HEK293 (cell line): ENCODE results near the gene WNK3.
A peak's percentile ranks its signal among the peaks of the same experiment; 100 is the strongest.

Experiments
- CTCF ChIA-PET: fragments of 350-600 bp; formaldehyde crosslinking; extraction: SDS; loops from one replicate; lab custom pipeline; 2021; ENCODE audit warnings: antibody characterized with exemption; lab: Yijun Ruan, JAX
- POLR2A ChIA-PET: fragments of 300-600 bp; formaldehyde crosslinking; extraction: SDS; loops from one replicate; lab custom pipeline; 2020; ENCODE audit warnings: antibody characterized with exemption, inconsistent platforms; lab: Yijun Ruan, JAX
- H3K27ac ChIP-seq: fragments of 200-500 bp; sonication (Bioruptor generic); 2 replicates; pipeline ENCODE4 v1.5.1; 2014; ENCODE audit warnings: low read depth, low read length, control low read depth, inconsistent platforms; ENCODE audit errors: extremely low read depth
- H3K36me3 ChIP-seq, 2 experiments: fragments of 200-500 bp in 1 of 2; sonication (Bioruptor generic) in 1 of 2; 1 replicate in 1 of 2; 2 replicates in 1 of 2; pipeline ENCODE4 v1.5.1; 2014 to 2017; ENCODE audit warnings: inconsistent platforms in 2 of 2, low read length in 2 of 2; ENCODE audit not compliant: control insufficient read depth in 2 of 2, insufficient read depth in 1 of 2
- H3K4me1 ChIP-seq: fragments of 200-500 bp; sonication (Bioruptor generic); 2 replicates; pipeline ENCODE4 v1.5.1; 2014; ENCODE audit warnings: mild to moderate bottlenecking, low read length, inconsistent platforms; ENCODE audit not compliant: control insufficient read depth, insufficient read depth
- H3K4me3 ChIP-seq: 2 replicates; pipeline ENCODE4 v1.5.1; 2011; ENCODE audit warnings: low read depth, mild to moderate bottlenecking, control low read depth, low read length, moderate library complexity
- H3K9me3 ChIP-seq: fragments of 200-500 bp; sonication (Bioruptor generic); 2 replicates; pipeline ENCODE4 v1.5.1; 2014; ENCODE audit warnings: low read depth, low read length, inconsistent platforms; ENCODE audit not compliant: control insufficient read depth, insufficient read depth
- ATF2 ChIP-seq: fragments of 450-650 bp; formaldehyde crosslinking; IDR thresholded peaks from 2 replicates; pipeline ENCODE4 v1.5.1; 2016; ENCODE audit warnings: missing biosample characterization, missing genetic modification characterization, low read depth
- IKZF3 ChIP-seq: fragments of 450-650 bp; IDR thresholded peaks from 2 replicates; pipeline ENCODE4 v1.5.0; 2018; ENCODE audit warnings: missing biosample characterization, mild to moderate bottlenecking, missing genetic modification characterization, moderate library complexity
- KLF16 ChIP-seq: fragments of 450-650 bp; formaldehyde crosslinking; IDR thresholded peaks from 2 replicates; pipeline ENCODE4 v1.5.1; 2017; ENCODE audit warnings: missing biosample characterization, missing genetic modification characterization
- OSR2 ChIP-seq: fragments of 450-650 bp; formaldehyde crosslinking; IDR thresholded peaks from 2 replicates; pipeline ENCODE4 v1.5.1; 2016; ENCODE audit warnings: missing biosample characterization, missing genetic modification characterization
- REPIN1 ChIP-seq: fragments of 450-650 bp; formaldehyde crosslinking; IDR thresholded peaks from 2 replicates; pipeline ENCODE4 v1.5.1; 2017; ENCODE audit warnings: missing biosample characterization, missing genetic modification characterization, low read depth
- ZNF148 ChIP-seq: fragments of 450-650 bp; formaldehyde crosslinking; IDR thresholded peaks from 2 replicates; pipeline ENCODE4 v1.5.0; 2017; ENCODE audit warnings: missing biosample characterization, missing genetic modification characterization, borderline replicate concordance
- ZNF174 ChIP-seq: fragments of 450-650 bp; formaldehyde crosslinking; IDR thresholded peaks from 2 replicates; pipeline ENCODE4 v1.5.0; 2017; ENCODE audit warnings: missing biosample characterization, mild to moderate bottlenecking, missing genetic modification characterization
- ZNF184 ChIP-seq: fragments of 450-650 bp; IDR thresholded peaks from 2 replicates; pipeline ENCODE4 v1.5.1; 2018; ENCODE audit warnings: missing biosample characterization, mild to moderate bottlenecking, missing genetic modification characterization
- ZNF211 ChIP-seq: fragments of 450-650 bp; formaldehyde crosslinking; IDR thresholded peaks from 2 replicates; pipeline ENCODE4 v1.5.1; 2016; ENCODE audit warnings: low read depth, missing biosample characterization, missing genetic modification characterization
- ZNF223 ChIP-seq: fragments of 450-650 bp; formaldehyde crosslinking; IDR thresholded peaks from 2 replicates; pipeline ENCODE4 v1.5.1; 2016; ENCODE audit warnings: missing biosample characterization, missing genetic modification characterization
- ZNF624 ChIP-seq: fragments of 450-650 bp; formaldehyde crosslinking; IDR thresholded peaks from 2 replicates; pipeline ENCODE4 v1.5.1; 2017; ENCODE audit warnings: missing biosample characterization, missing genetic modification characterization
- ZNF626 ChIP-seq: fragments of 450-650 bp; sonication (Bioruptor Pico); formaldehyde crosslinking; IDR thresholded peaks from 2 replicates; pipeline ENCODE4 v1.5.1; 2018; ENCODE audit warnings: missing biosample characterization, missing genetic modification characterization, inconsistent platforms
- ZNF670 ChIP-seq: fragments of 450-650 bp; formaldehyde crosslinking; IDR thresholded peaks from 2 replicates; pipeline ENCODE4 v1.5.1; 2016; ENCODE audit warnings: missing biosample characterization, missing genetic modification characterization, low read depth
- ZNF76 ChIP-seq: fragments of 450-650 bp; formaldehyde crosslinking; IDR thresholded peaks from 2 replicates; pipeline ENCODE4; 2016; ENCODE audit warnings: low read depth, missing biosample characterization, missing genetic modification characterization, borderline replicate concordance
- ZNF777 ChIP-seq: fragments of 450-650 bp; formaldehyde crosslinking; IDR thresholded peaks from 2 replicates; pipeline ENCODE4 v1.5.1; 2017; ENCODE audit warnings: missing biosample characterization, missing genetic modification characterization, borderline replicate concordance
- ZNF843 ChIP-seq: fragments of 450-650 bp; formaldehyde crosslinking; IDR thresholded peaks from 2 replicates; pipeline ENCODE4 v1.5.1; 2016; ENCODE audit warnings: missing biosample characterization, missing genetic modification characterization
- TF ChIP-seq, protein P1 (sequence below): fragments of 450-650 bp; formaldehyde crosslinking; IDR thresholded peaks from 2 replicates; pipeline ENCODE4 v1.5.1; 2017; ENCODE audit warnings: missing biosample characterization, mild to moderate bottlenecking, missing genetic modification characterization, moderate library complexity
- TF ChIP-seq, protein P2 (sequence below): fragments of 450-650 bp; formaldehyde crosslinking; IDR thresholded peaks from 2 replicates; pipeline ENCODE4 v1.5.1; 2017; ENCODE audit warnings: missing biosample characterization, missing genetic modification characterization

Gene WNK3

DNA sequence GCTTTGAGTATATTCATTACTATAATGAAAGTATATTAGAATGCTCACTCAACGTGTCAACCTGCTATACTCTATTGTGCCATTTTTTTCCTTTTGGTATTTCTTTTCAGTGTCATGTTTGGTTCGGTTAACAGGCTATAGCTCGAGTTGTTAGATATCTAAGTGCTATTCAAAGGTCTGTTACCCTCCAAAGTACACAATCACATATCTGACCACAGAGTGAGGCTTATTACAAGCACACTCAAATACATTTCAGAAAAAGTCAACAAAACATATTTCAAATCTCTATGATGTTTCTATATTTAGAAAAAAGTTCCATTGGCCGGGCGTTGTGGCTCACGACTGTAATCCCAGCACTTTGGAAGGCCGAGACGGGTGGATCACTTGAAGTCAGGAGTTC lies 32.8 kb downstream of the WNK3 start (continued):
- no peak for TF ChIP-seq ZNF76

- TF ChIP-seq ZNF211 (no peak), ZNF777 (no peak), ZNF223 (tag by site-specific recombination) (no peak), ZNF174 (no peak), ZNF843 (tag by site-specific recombination) (no peak), ZNF148 (tag by site-specific recombination) (no peak), REPIN1 (no peak), OSR2 (tag by site-specific recombination) (no peak), ZNF624 (tag by site-specific recombination) (no peak), KLF16 (tag by site-specific recombination) (no peak), ZNF670 (no peak), ZNF184 (no peak), IKZF3 (tag by site-specific recombination) (no peak)
- TF ChIP-seq, protein P1, sequence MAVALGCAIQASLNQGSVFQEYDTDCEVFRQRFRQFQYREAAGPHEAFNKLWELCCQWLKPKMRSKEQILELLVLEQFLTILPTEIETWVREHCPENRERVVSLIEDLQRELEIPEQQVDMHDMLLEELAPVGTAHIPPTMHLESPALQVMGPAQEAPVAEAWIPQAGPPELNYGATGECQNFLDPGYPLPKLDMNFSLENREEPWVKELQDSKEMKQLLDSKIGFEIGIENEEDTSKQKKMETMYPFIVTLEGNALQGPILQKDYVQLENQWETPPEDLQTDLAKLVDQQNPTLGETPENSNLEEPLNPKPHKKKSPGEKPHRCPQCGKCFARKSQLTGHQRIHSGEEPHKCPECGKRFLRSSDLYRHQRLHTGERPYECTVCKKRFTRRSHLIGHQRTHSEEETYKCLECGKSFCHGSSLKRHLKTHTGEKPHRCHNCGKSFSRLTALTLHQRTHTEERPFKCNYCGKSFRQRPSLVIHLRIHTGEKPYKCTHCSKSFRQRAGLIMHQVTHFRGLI (tag by site-specific recombination), result no peak
- TF ChIP-seq, protein P2, sequence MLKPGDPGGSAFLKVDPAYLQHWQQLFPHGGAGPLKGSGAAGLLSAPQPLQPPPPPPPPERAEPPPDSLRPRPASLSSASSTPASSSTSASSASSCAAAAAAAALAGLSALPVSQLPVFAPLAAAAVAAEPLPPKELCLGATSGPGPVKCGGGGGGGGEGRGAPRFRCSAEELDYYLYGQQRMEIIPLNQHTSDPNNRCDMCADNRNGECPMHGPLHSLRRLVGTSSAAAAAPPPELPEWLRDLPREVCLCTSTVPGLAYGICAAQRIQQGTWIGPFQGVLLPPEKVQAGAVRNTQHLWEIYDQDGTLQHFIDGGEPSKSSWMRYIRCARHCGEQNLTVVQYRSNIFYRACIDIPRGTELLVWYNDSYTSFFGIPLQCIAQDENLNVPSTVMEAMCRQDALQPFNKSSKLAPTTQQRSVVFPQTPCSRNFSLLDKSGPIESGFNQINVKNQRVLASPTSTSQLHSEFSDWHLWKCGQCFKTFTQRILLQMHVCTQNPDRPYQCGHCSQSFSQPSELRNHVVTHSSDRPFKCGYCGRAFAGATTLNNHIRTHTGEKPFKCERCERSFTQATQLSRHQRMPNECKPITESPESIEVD (tag by site-specific recombination), result no peak
- H3K27ac ChIP-seq, result no peak overlapping the region
- ChIA-PET CTCF (no interaction called here), POLR2A (no interaction called here)
- no peak overlapping the region for H3K4me3 ChIP-seq
- no peaks in the 10 kb centered on the region; the same call in 1 of the 2 replicates for H3K4me1 ChIP-seq
- H3K36me3 ChIP-seq, result no peaks in the 10 kb centered on the region
- no peaks in the 10 kb centered on the region for H3K9me3 ChIP-seq
These were observed 37.8 kb downstream of the WNK3 start for GRCh38 chrX:54320067-54320466.

GRCh38 chrX:54306379-54306778 lies 51.5 kb downstream of the WNK3 start:
- TF ChIP-seq ZNF626 (tag by site-specific recombination) (no peak), ATF2 (tag by site-specific recombination) (0 out of 2 replicates have a peak, but pooled peaks have one; percentile 66)
- Histone ChIP-seq H3K9me3 (no peaks in the 10 kb centered on the region), H3K4me1 (no peaks in the 10 kb centered on the region), H3K27ac (no peak overlapping the region), H3K36me3 (peaks cover 0 to 2% of the 10 kb centered on the region in 2 experiments; a peak in 1 of 3 replicates), H3K4me3 (no peak overlapping the region)
- CTCF ChIA-PET, result no interaction called here
- POLR2A ChIA-PET, result interaction anchor here (0.7 kb wide), 1 partner anchor 186 kb away, joined by 4 read pairs; no protein-coding TSS in a partner anchor
